SK-N-SH treated with all-trans-retinoic acid at 6 μM for 48 hours (cell line): Measurements from ENCODE around the gene UVSSA.

Experiments used
- ATAC-seq: fragments of 200-7000 bp; cut with Tn5 transposase; 3 replicates; pipeline ENCODE4 v1.9.1; 2020; ENCODE audit warnings: mild to moderate bottlenecking, moderate library complexity
- ARNTL ChIP-seq: fragments of 450-650 bp; formaldehyde crosslinking; IDR thresholded peaks from 2 replicates; pipeline ENCODE4 v1.5.0; 2020; ENCODE audit warnings: low read depth, mild to moderate bottlenecking, moderate library complexity, borderline replicate concordance
- CREB5 ChIP-seq: fragments of 250-450 bp; sonication (Bioruptor Pico); IDR thresholded peaks from 2 replicates; pipeline ENCODE4 v1.5.1; 2020; ENCODE audit warnings: low read depth, mild to moderate bottlenecking, moderate library complexity
- CSDC2 ChIP-seq: fragments of 250-450 bp; sonication (Bioruptor Pico); IDR thresholded peaks from 2 replicates; pipeline ENCODE4 v1.5.0; 2020; ENCODE audit warnings: mild to moderate bottlenecking, moderate library complexity
- CSRNP3 ChIP-seq: fragments of 250-450 bp; sonication (Bioruptor Pico); IDR thresholded peaks from 2 replicates; pipeline ENCODE4 v1.5.1; 2021; ENCODE audit warnings: mild to moderate bottlenecking, moderate library complexity
- ESRRG ChIP-seq: fragments of 250-450 bp; sonication (Bioruptor Pico); IDR thresholded peaks from 2 replicates; pipeline ENCODE4 v1.6.1; 2021; ENCODE audit warnings: mild to moderate bottlenecking
- GLIS3 ChIP-seq: fragments of 250-450 bp; sonication (Bioruptor Pico); IDR thresholded peaks from 2 replicates; pipeline ENCODE4 v1.5.0; 2020; ENCODE audit warnings: mild to moderate bottlenecking, moderate library complexity
- ISL1 ChIP-seq: fragments of 250-450 bp; sonication (Bioruptor Pico); IDR thresholded peaks from 2 replicates; pipeline ENCODE4 v2.1.2; 2022; ENCODE audit warnings: mild to moderate bottlenecking, moderate library complexity
- OSR1 ChIP-seq: fragments of 250-450 bp; sonication (Bioruptor Pico); IDR thresholded peaks from 2 replicates; pipeline ENCODE4 v1.8.0; 2022; ENCODE audit warnings: moderate library complexity, mild to moderate bottlenecking, inconsistent platforms
- PATZ1 ChIP-seq: fragments of 250-450 bp; sonication (Bioruptor Pico); IDR thresholded peaks from 2 replicates; pipeline ENCODE4 v1.8.0; 2020; ENCODE audit warnings: mild to moderate bottlenecking, moderate library complexity, borderline replicate concordance
- POU6F1 ChIP-seq: fragments of 250-450 bp; sonication (Bioruptor Pico); IDR thresholded peaks from 2 replicates; pipeline ENCODE4 v1.8.0; 2021; ENCODE audit warnings: low read depth, mild to moderate bottlenecking, moderate library complexity, borderline replicate concordance
- PPARA ChIP-seq: fragments of 250-450 bp; sonication (Bioruptor Pico); IDR thresholded peaks from 2 replicates; pipeline ENCODE4 v1.5.0; 2020; ENCODE audit warnings: mild to moderate bottlenecking, borderline replicate concordance
- RARB ChIP-seq: fragments of 250-450 bp; sonication (Bioruptor Pico); IDR thresholded peaks from 2 replicates; pipeline ENCODE4 v1.8.0; 2021; ENCODE audit warnings: mild to moderate bottlenecking, moderate library complexity
- SNAI2 ChIP-seq: fragments of 250-450 bp; sonication (Bioruptor Pico); IDR thresholded peaks from 2 replicates; pipeline ENCODE4 v1.5.0; 2020; ENCODE audit warnings: mild to moderate bottlenecking, moderate library complexity
- TCF4 ChIP-seq: fragments of 250-450 bp; sonication (Bioruptor Pico); IDR thresholded peaks from 2 replicates; pipeline ENCODE4 v1.8.0; 2021; ENCODE audit warnings: mild to moderate bottlenecking, moderate library complexity, borderline replicate concordance
- TOX ChIP-seq: fragments of 250-450 bp; sonication (Bioruptor Pico); IDR thresholded peaks from 2 replicates; pipeline ENCODE4 v1.8.0; 2021; ENCODE audit warnings: mild to moderate bottlenecking, moderate library complexity, borderline replicate concordance
- TSHZ2 ChIP-seq: fragments of 250-450 bp; sonication (Bioruptor Pico); IDR thresholded peaks from 2 replicates; pipeline ENCODE4 v1.5.0; 2020; ENCODE audit warnings: mild to moderate bottlenecking, moderate library complexity
- ZFP3 ChIP-seq: fragments of 250-450 bp; sonication (Bioruptor Pico); IDR thresholded peaks from 2 replicates; pipeline ENCODE4 v1.5.0; 2020; ENCODE audit warnings: mild to moderate bottlenecking, moderate library complexity
- ZNF565 ChIP-seq: fragments of 450-650 bp; formaldehyde crosslinking; conservative IDR thresholded peaks from 2 replicates; pipeline ENCODE4 v1.5.0; 2020; ENCODE audit warnings: low read depth, mild to moderate bottlenecking, moderate library complexity
- ZNF70 ChIP-seq: fragments of 450-650 bp; formaldehyde crosslinking; IDR thresholded peaks from 2 replicates; pipeline ENCODE4 v1.5.0; 2020; ENCODE audit warnings: mild to moderate bottlenecking, moderate library complexity
- ZNF8 ChIP-seq: fragments of 450-650 bp; formaldehyde crosslinking; IDR thresholded peaks from 2 replicates; pipeline ENCODE4 v1.5.0; 2020; ENCODE audit warnings: mild to moderate bottlenecking, moderate library complexity

UVSSA gene

GRCh38 chr4:1340861-1341260, 6.1 kb upstream of the UVSSA start:
- no peak for ATAC-seq
- no peak for TF ChIP-seq CSDC2 (CRISPR knock-in tag)
- TF ChIP-seq, all 23 proteins: peak for 0

- ATAC-seq: no peak
- TF ChIP-seq ZNF70 (CRISPR knock-in tag) (no peak), ARNTL (CRISPR knock-in tag) (no peak), RARB (CRISPR knock-in tag) (no peak), ESRRG (no peak), CSRNP3 (CRISPR knock-in tag) (no peak), TOX (CRISPR knock-in tag) (no peak), ZFP3 (CRISPR knock-in tag) (no peak), GLIS3 (CRISPR knock-in tag) (no peak), CREB5 (CRISPR knock-in tag) (no peak), POU6F1 (CRISPR knock-in tag) (no peak), TCF4 (CRISPR knock-in tag) (no peak), PPARA (CRISPR knock-in tag) (no peak), ZNF565 (CRISPR knock-in tag) (no peak)
Observed at GRCh38 chr4:1342003-1342402, 5.0 kb upstream of the UVSSA start.

- no peak for TF ChIP-seq SNAI2 (CRISPR knock-in tag)
- TF ChIP-seq ZNF8 (CRISPR knock-in tag): no peak
- TF ChIP-seq ESRRG: no peak
- TF ChIP-seq TSHZ2 (CRISPR knock-in tag): no peak
- no peak for TF ChIP-seq PATZ1 (CRISPR knock-in tag)
- no peak for TF ChIP-seq OSR1 (CRISPR knock-in tag)
- no peak for ATAC-seq
Observed at GRCh38 chr4:1344696-1345095, 2.3 kb upstream of the UVSSA start.

- ATAC-seq: peak; percentile 55
- TF ChIP-seq ARNTL (CRISPR knock-in tag) (no peak), TOX (CRISPR knock-in tag) (no peak), ISL1 (CRISPR knock-in tag) (no peak), PPARA (CRISPR knock-in tag) (no peak), RARB (CRISPR knock-in tag) (no peak), TSHZ2 (CRISPR knock-in tag) (no peak), TCF4 (CRISPR knock-in tag) (no peak), CREB5 (CRISPR knock-in tag) (no peak)
Observed at GRCh38 chr4:1345903-1346780, 866 bp upstream of the UVSSA start.
